ENCODE data around the gene POLR2L.

Gene POLR2L

GRCh38 chr11:854601-855329, 12.4 kb upstream of the POLR2L start:
- H3K27me3 Mint-ChIP-seq = peaks cover 13% of the 10 kb centered on the region
- peaks cover 97% of the 10 kb centered on the region for H3K36me3 Mint-ChIP-seq (ENCODE audit: low read depth)
- H3K9me3 Mint-ChIP-seq = no peaks in the 10 kb centered on the region
- intact Hi-C loops (cut with micrococcal nuclease) = loop anchor here (10.0 kb wide), 1 partner anchor 200 kb away; no protein-coding TSS in a partner anchor
- no peak overlapping the region for H3K27ac Mint-ChIP-seq
- H3K4me3 Mint-ChIP-seq = no peak overlapping the region
- H3K4me1 Mint-ChIP-seq (ENCODE audit: low read depth) = peaks cover 31% of the 10 kb centered on the region

- peaks cover 28% of the 10 kb centered on the region for H3K4me1 Mint-ChIP-seq (ENCODE audit: low read depth)
- intact Hi-C loops (cut with micrococcal nuclease) = loop anchor here (10.0 kb wide), 1 partner anchor 201 kb away; no protein-coding TSS in a partner anchor
- no peaks in the 10 kb centered on the region for H3K9me3 Mint-ChIP-seq
- no peak overlapping the region for H3K27ac Mint-ChIP-seq
- H3K4me3 Mint-ChIP-seq = no peak overlapping the region
- peaks cover 19% of the 10 kb centered on the region for H3K27me3 Mint-ChIP-seq
- H3K36me3 Mint-ChIP-seq (ENCODE audit: low read depth) = peaks cover 94% of the 10 kb centered on the region
Observed at GRCh38 chr11:853682-854448, 11.5 kb upstream of the POLR2L start.

- Mint-ChIP-seq H3K4me1 (ENCODE audit: low read depth) (peaks cover 25% of the 10 kb centered on the region), H3K4me3 (no peak overlapping the region), H3K27ac (no peak overlapping the region), H3K36me3 (ENCODE audit: low read depth) (peaks cover 94% of the 10 kb centered on the region), H3K9me3 (no peaks in the 10 kb centered on the region), H3K27me3 (peaks cover 30% of the 10 kb centered on the region)
- intact Hi-C loops (cut with micrococcal nuclease) = loop anchor here (10.0 kb wide), 1 partner anchor 202 kb away; no protein-coding TSS in a partner anchor
Observed at GRCh38 chr11:852762-853161, 10.4 kb upstream of the POLR2L start.

DNA sequence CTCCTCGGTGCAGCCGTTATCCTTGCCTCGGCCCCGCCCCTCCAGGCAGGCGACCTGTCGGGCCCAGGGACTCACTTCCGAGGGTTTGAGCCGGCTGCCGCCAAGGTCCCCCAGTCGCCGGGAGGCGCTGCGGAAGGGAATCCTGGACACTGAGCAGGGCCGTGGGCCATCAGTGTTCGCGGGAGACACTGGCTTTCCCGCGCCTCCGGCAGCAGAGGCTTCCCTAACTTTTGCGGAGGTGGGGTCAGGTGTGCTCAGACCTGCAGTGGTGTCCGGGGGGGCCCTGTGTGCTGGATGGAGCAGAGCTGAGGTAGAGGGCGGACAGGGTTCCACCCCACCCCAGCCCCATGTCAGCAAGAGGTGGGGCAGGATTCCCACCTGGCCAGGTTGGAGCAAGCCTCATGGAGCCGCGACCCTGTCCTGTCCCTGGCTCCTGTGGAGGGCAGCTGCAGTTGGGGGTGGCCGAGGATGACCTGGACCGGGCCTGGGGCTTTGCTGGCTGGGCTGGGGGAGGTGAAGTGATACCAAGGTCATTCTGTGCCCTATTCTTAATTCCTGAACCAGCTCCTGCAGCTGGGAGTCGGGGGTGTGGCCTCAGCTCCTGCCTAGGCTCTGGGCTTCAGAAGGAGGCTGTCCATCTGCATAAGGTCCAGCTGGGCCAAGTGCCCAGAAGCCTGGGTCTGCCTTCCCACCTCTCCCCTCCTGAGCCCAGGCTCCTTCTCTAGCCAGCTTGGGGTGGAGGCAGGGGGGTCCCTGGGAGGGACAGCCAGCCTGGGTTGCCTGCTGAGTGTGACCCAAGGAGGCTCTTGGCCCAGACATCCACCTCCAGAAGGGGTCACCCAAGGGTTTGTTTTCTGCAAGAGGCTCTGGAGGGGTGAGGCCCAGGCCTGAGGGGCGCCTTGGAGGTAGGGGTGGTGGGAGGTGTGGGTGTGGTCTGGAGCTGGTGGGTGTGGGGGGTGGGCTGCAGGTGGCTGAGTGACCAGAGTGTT, 8.7 kb upstream of the POLR2L start:
- intact Hi-C loops (cut with micrococcal nuclease) = loop anchor here (10.0 kb wide), 1 partner anchor 204 kb away; no protein-coding TSS in a partner anchor
- Mint-ChIP-seq H3K4me3 (no peak overlapping the region), H3K9me3 (no peaks in the 10 kb centered on the region)

GRCh38 chr11:849951-850774, 7.8 kb upstream of the POLR2L start:
- Mint-ChIP-seq H3K27me3 (peaks cover 41% of the 10 kb centered on the region), H3K27ac (no peak overlapping the region), H3K4me3 (peak overlapping the region; percentile 13), H3K36me3 (ENCODE audit: low read depth) (peaks cover 82% of the 10 kb centered on the region), H3K9me3 (no peaks in the 10 kb centered on the region), H3K4me1 (ENCODE audit: low read depth) (peaks cover 41% of the 10 kb centered on the region)
- intact Hi-C loops (cut with micrococcal nuclease) = loop anchor here (10.0 kb wide), 1 partner anchor 205 kb away; no protein-coding TSS in a partner anchor

More for the DNA sequence above, 8.7 kb upstream of the POLR2L start:
- H3K4me1 Mint-ChIP-seq (ENCODE audit: low read depth) = peaks cover 32% of the 10 kb centered on the region
- H3K27me3 Mint-ChIP-seq = peaks cover 38% of the 10 kb centered on the region
- H3K27ac Mint-ChIP-seq = no peak overlapping the region
- peaks cover 89% of the 10 kb centered on the region for H3K36me3 Mint-ChIP-seq (ENCODE audit: low read depth)

DNA sequence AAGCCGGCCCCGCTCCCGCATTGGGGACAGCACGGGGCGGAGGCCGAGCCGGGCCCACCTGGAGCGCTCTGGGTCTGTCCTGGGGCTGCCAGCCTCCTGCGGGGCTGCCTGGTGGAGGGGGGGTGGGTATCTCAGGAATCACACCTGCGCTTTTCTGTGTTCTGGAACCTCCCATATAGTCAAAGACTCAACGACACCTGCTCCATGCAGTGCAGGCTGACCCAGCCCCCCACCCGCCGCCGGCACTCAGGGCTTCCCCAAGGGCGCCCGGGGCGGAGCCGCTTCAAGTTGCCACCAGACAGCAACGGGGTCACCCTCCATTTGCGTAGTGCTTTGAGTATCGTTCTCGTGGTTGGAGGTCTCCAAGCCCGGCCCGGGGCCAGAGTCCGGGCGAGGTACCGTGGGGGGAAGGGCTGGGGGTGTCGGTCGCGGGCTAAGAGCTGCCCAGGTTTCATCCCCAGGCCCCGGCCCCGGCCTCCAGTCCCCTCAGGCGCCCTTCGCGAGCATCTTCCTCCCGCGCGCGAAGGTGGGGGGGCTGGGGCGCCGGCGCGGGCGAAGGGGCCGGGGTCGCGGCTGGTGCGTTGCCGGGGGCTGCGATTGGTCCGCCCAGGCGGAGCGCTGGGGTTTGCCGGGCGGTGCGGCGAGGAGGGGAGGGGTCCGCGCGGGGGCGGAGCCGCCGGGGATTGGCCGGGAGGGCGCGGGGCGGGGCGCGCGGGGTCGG, 6.9 kb upstream of the POLR2L start:
- peaks cover 46% of the 10 kb centered on the region for H3K4me1 Mint-ChIP-seq (ENCODE audit: low read depth)
- no peak overlapping the region for H3K27ac Mint-ChIP-seq
- peaks cover 46% of the 10 kb centered on the region for H3K27me3 Mint-ChIP-seq
- peak overlapping the region; percentile 69 for H3K4me3 Mint-ChIP-seq
- H3K36me3 Mint-ChIP-seq (ENCODE audit: low read depth) = peaks cover 81% of the 10 kb centered on the region
- intact Hi-C loops (cut with micrococcal nuclease) = no loop called here
- H3K9me3 Mint-ChIP-seq = no peaks in the 10 kb centered on the region

DNA sequence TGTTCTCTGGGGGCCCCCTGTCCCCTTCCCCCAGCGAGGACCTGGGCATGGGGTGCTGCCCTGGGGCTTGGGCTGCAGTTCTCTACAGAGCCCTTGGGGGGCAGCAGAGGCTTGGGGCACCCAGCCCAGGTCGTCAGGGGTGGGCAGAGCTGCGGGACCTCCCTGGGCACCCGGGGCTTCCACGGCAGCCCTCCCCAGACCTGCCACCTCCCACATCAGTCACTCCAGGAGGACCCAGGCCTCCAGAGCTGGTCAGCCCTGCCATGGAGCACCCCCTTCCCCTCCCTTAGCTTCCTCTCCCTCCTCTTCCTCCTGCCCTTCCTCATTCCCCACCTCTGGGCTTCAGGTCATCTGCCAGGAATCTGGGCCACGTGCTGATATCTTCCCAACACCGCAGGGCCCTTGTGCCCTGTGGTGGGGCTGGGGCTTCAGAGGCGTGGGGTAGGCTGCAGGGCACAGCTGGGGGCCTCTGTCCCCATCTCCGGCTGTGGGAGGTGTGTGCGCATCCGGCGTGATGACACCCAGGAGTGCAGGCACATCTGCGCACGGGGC, 6.1 kb upstream of the POLR2L start:
- intact Hi-C loops (cut with micrococcal nuclease) = no loop called here
- H3K27ac Mint-ChIP-seq = no peak overlapping the region

GRCh38 chr11:847876-848275, 5.5 kb upstream of the POLR2L start:
- H3K4me3 Mint-ChIP-seq = no peak overlapping the region
- H3K27me3 Mint-ChIP-seq = peaks cover 46% of the 10 kb centered on the region
- peaks cover 78% of the 10 kb centered on the region for H3K36me3 Mint-ChIP-seq (ENCODE audit: low read depth)
- H3K27ac Mint-ChIP-seq = no peak overlapping the region
- intact Hi-C loops (cut with micrococcal nuclease) = no loop called here
- H3K4me1 Mint-ChIP-seq (ENCODE audit: low read depth) = peaks cover 56% of the 10 kb centered on the region
- H3K9me3 Mint-ChIP-seq = no peaks in the 10 kb centered on the region

More for the DNA sequence above, 6.1 kb upstream of the POLR2L start:
- H3K9me3 Mint-ChIP-seq = no peaks in the 10 kb centered on the region
- H3K4me3 Mint-ChIP-seq = peak overlapping the region; percentile 69
- peaks cover 46% of the 10 kb centered on the region for H3K27me3 Mint-ChIP-seq
- H3K36me3 Mint-ChIP-seq (ENCODE audit: low read depth) = peaks cover 81% of the 10 kb centered on the region
- H3K4me1 Mint-ChIP-seq (ENCODE audit: low read depth) = peaks cover 53% of the 10 kb centered on the region

DNA sequence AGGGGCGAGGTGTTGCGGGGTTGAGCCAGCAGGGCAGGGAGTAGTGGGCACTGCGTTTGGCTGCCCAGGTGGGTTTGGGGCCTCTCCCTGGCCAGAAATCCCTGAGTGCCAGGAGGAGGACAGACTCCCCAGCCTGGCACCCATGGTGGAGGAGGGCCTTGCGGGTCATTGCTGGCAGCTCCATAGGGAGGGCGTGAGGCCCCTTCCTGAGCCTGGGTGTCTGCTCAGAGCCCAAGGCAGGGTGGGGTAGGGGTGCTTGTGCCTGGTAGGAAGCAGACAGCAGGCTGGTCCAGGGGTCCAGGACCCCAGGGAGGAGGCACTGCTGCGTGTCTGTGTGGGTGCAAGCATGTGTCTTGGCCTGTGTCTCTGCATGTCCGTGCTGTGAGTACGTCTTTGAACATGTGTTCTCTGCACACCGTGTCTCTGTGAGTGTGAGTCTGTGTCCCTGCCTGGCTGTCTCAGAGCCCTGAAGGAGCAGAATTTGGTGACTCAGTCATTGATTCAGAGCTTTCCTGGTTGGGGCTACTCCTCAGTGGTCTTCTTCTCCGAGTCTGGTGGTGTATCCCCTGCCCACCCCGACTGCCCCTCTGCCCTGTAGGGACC, 4.3 kb upstream of the POLR2L start:
- intact Hi-C loops (cut with micrococcal nuclease) = no loop called here

DNA sequence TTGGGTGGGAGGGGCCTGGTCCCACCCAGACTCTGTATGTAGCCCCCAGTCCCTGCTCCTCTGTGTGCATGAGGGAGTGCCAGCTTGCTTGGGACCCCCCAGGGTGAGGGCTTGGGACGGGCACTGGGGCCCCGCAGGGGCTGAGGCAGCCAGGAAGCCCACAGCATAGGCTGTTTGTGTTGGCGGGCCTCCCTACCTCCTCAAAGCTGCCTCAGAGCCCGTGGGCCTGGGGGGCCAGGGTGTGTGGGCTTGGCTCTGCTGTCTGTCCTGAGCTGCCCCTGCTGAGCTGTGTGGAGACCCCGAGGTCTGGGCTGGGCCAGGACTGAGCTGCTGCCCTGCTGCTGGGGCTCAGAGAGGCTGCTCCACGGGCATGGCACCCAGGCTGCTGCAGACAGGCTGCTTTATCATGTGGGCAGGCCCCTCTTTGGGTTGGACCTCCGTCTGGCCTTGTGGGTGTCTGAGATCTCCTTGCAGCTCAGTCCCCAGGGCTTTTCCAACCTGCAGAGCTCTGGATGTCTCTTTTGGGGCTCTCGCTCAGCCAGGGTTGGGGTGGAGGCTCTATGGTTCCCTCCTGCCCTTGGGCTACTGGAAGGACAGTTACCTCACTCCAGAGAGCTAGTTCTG, 3.7 kb upstream of the POLR2L start:
- no peaks in the 10 kb centered on the region for H3K9me3 Mint-ChIP-seq
- peak overlapping the region; percentile 81 for H3K4me3 Mint-ChIP-seq
- peaks cover 56% of the 10 kb centered on the region for H3K4me1 Mint-ChIP-seq (ENCODE audit: low read depth)
- peaks cover 66% of the 10 kb centered on the region for H3K36me3 Mint-ChIP-seq (ENCODE audit: low read depth)
- H3K27me3 Mint-ChIP-seq = peaks cover 44% of the 10 kb centered on the region
- intact Hi-C loops (cut with micrococcal nuclease) = no loop called here
- H3K27ac Mint-ChIP-seq = peak overlapping the region; percentile 93

More for the DNA sequence above, 4.3 kb upstream of the POLR2L start:
- Mint-ChIP-seq H3K9me3 (no peaks in the 10 kb centered on the region), H3K27me3 (peaks cover 46% of the 10 kb centered on the region), H3K27ac (peak overlapping the region; percentile 63), H3K4me3 (peak overlapping the region; percentile 81), H3K36me3 (ENCODE audit: low read depth) (peaks cover 66% of the 10 kb centered on the region), H3K4me1 (ENCODE audit: low read depth) (peaks cover 51% of the 10 kb centered on the region)

Measured in dendritic cell treated with granulocyte-macrophage colony-stimulating factor and Interleukin-4, amounts not matched to agents 40 ng/mL and 50 ng/mL, for 4 days (primary cell).